ENCODE measurements around the gene SPTLC2. TPM values are rescaled to one million over a fixed set of nuclear protein-coding genes. Genes with fewer than 3 reads are reported as not detected.
"Not testable (repeated sequence)": the region's sequence is repeated elsewhere in the genome, so short reads cannot be mapped to it uniquely, and the experiment has no call there.

The SPTLC2 gene
- total RNA-seq, 2 donors from 2014 or later: 18.4 to 20.6 TPM

DNA sequence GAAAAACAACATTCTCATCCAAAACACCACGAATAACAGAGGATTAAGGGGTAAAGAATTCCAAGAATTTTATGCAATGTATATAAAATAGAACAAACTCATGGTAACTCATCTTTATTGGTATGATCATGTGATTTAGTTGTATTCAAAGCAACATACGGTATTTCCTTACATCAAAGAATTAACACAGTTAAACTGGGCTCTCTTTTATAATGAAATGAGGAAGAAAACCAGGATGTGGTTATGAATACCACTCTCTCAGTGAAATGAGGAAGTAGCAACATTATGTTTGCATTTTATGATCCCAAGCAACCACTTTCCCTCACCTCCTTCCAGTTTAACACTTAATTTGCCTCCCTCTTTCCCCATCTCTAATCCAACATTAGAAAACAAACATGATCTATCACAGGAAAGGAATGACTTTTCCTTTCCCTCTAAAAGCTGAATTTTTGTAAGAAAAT is 22.9 kb downstream of the SPTLC2 start:
- ATAC-seq (replicated peaks in 1 of 2): peak; percentile 50 to 67
- Mint-ChIP-seq H3K27ac (peak overlapping the region; percentile 66), H3K9me3 (no peaks in the 10 kb centered on the region), H3K4me3 (peak overlapping the region; percentile 61 to 78), H3K4me1 (ENCODE audit: low read depth) (peaks cover 60% of the 10 kb centered on the region), H3K36me3 (ENCODE audit: insufficient read depth in 2 of 2) (peaks cover 1 to 5% of the 10 kb centered on the region in 2 donors), H3K27me3 (ENCODE audit: low read depth) (no peaks in the 10 kb centered on the region)
- no peak for DNase-seq

DNA sequence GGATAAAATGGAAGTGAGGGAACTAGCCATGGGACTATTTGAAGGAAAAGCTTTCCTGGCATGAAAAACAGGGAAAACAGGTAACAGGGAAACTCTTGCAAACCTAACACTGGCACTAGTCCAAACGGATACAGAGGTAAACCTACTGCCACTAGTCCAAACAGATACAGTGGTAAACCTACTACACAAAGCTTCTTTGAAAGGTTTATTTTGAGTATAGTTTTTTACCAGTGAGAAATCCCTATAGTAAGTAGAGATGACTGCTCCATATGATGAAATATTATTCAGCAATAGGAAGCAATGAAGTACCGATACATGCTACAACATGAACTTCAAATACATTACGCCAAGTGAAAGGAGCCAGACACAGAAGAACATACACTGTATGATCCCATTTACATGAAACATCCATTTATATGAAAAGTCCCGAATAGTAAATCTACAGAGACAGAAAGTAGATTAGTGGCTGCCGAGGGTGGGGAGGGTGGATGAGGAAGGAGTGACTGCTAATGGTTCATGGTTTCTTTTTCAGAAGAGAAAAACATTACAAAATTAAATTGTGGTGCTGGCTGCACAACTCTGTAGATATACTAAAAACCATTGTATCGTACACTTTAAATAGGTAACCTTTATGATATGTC is 25.5 kb downstream of the SPTLC2 start:
- peak overlapping the region in 1 of 2 donors; percentile 54 for H3K4me3 Mint-ChIP-seq
- peak overlapping the region; percentile 70 for H3K27ac Mint-ChIP-seq
- H3K36me3 Mint-ChIP-seq (ENCODE audit: insufficient read depth in 2 of 2): peaks cover 1 to 5% of the 10 kb centered on the region in 2 donors
- ATAC-seq (replicated peaks in 1 of 2): peak in 1 of 2 donors; percentile 60
- no peak for DNase-seq
- no peaks in the 10 kb centered on the region for H3K27me3 Mint-ChIP-seq (ENCODE audit: low read depth)
- H3K4me1 Mint-ChIP-seq (ENCODE audit: low read depth): peaks cover 56% of the 10 kb centered on the region
- no peaks in the 10 kb centered on the region for H3K9me3 Mint-ChIP-seq

DNA sequence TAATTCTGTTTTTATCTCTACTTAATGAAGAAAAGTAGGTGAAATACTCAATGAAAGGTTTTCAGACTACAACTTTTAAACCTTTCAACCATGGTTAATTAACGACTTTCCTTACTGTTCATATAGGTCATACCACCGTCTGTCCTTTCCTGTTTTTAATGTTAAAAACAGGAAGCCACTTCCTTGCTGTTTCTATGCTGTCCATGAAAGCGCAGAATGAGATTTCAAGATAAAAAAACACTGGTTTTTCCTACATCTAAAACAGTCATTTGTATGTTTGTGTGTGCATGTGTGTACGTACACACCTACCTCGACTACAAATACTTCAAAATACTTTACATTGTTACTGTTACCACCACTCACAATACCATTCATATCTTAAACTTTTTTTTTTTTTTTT is 27.3 kb downstream of the SPTLC2 start:
- H3K4me1 Mint-ChIP-seq (ENCODE audit: low read depth): peaks cover 49% of the 10 kb centered on the region
- H3K27me3 Mint-ChIP-seq (ENCODE audit: low read depth): no peaks in the 10 kb centered on the region
- DNase-seq: no peak
- no peak overlapping the region for H3K4me3 Mint-ChIP-seq
- no peaks in the 10 kb centered on the region for H3K9me3 Mint-ChIP-seq
- H3K27ac Mint-ChIP-seq: no peak overlapping the region
- ATAC-seq (replicated peaks in 1 of 2): peak in 1 of 2 donors; percentile 30
- peaks cover 0 to 5% of the 10 kb centered on the region in 2 donors for H3K36me3 Mint-ChIP-seq (ENCODE audit: insufficient read depth in 2 of 2)

DNA sequence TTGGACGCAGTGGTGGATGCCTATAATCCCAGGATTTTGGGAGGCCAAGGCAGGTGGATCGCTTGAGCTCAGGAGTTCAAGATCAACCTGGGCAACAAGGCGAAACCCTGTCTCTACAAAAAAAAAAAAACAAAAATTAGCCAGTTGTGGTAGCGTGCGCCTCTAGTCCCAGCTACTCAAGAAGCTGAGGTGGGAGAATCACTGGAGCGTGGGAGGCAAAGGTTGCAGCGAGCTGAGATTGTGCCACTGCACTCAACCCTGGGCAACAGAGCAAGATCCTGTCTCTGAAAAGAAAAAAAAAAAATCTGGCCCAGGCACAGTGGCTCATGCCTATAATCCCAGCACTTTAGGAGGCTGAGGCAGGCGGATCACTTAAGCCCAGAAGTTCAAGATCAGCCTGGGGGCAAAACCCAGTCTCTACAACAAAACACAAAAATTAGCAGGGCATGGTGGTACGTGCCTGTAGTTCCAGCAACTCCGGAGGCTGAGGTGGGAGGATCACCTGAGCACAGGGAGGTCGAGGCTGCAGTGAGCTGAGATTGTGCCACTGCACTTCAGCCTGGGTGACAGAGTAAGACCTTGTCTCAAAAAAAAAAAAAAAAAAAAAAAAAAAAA is 27.9 kb downstream of the SPTLC2 start:
- not testable (repeated sequence) for DNase-seq; ATAC-seq (replicated peaks in 1 of 2); H3K4me3 Mint-ChIP-seq; H3K36me3 Mint-ChIP-seq (ENCODE audit: insufficient read depth in 2 of 2); H3K27me3 Mint-ChIP-seq (ENCODE audit: low read depth); H3K9me3 Mint-ChIP-seq
- Mint-ChIP-seq H3K4me1 (ENCODE audit: low read depth) (peaks cover 43% of the 10 kb centered on the region), H3K27ac (peak overlapping the region; percentile 50)

DNA sequence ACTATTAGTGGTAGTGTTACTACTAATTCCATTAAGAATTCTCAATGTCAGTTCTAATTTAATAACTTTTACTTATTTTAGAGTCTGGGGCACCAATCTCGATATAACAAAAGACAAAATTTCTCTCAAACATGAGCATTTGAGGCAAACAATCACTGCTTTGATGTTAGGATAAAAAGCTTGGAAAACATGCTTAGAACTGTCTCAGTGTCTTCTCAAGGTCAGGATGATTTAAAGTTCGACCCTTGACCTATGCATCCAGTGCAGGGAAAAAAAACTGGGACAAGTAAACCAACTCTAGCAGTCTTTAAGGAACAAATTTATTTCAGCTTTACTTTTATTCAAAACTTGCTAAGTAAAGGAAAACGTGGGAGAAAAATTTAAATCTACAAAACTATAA is 31.1 kb downstream of the SPTLC2 start:
- H3K9me3 Mint-ChIP-seq: no peaks in the 10 kb centered on the region
- no peaks in the 10 kb centered on the region for H3K27me3 Mint-ChIP-seq (ENCODE audit: low read depth)
- H3K4me3 Mint-ChIP-seq: no peak overlapping the region
- peaks cover 44% of the 10 kb centered on the region for H3K4me1 Mint-ChIP-seq (ENCODE audit: low read depth)
- H3K36me3 Mint-ChIP-seq (ENCODE audit: insufficient read depth in 2 of 2): no peaks in the 10 kb centered on the region
- ATAC-seq (replicated peaks in 1 of 2): no peak
- DNase-seq: no peak
- no peak overlapping the region for H3K27ac Mint-ChIP-seq

DNA sequence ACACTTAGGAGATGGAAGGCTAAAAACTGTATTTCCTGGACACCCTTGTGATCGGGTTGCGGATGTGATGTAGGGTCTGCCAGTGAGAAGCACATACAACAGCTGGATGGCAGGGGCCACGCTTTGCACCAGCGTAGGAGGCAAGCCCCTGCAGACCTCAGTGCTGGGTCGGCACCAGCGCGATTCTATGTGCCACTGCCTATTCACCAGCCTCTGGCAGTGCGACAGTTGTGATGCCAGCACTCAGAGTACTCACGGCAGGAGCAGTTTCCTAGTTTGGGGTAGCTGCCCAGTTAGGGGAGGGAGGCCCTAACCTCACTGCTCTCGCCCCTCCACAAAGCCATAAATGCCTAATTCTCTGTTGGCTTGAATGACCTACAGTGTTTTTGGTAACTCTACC is 31.6 kb downstream of the SPTLC2 start:
- Mint-ChIP-seq H3K27me3 (ENCODE audit: low read depth) (no peaks in the 10 kb centered on the region), H3K4me3 (no peak overlapping the region), H3K4me1 (ENCODE audit: low read depth) (peaks cover 42% of the 10 kb centered on the region), H3K36me3 (ENCODE audit: insufficient read depth in 2 of 2) (no peaks in the 10 kb centered on the region), H3K27ac (no peak overlapping the region), H3K9me3 (no peaks in the 10 kb centered on the region)
- ATAC-seq (replicated peaks in 1 of 2): no peak
- DNase-seq: no peak

DNA sequence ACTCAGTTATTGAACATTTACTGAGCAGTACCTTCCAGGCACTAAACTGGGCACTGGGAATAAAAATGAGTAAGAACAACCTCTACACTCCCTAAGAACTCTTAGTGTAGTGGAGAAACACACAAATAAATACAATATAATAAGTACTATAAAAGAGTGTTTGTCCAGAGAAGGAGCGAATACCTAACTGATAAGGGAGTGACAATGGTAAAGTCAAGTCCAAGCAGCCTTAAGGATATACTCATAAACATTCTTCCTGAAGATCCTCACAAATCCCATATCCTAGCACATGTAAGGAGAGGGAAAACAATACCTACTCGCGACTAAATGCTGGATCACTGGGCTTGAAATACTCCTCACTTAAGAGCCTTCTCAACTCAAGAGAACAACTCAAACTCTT is 32.8 kb downstream of the SPTLC2 start:
- no peak for DNase-seq
- ATAC-seq (replicated peaks in 1 of 2): no peak
- no peak overlapping the region for H3K4me3 Mint-ChIP-seq
- no peaks in the 10 kb centered on the region for H3K9me3 Mint-ChIP-seq
- H3K27me3 Mint-ChIP-seq (ENCODE audit: low read depth): no peaks in the 10 kb centered on the region
- no peak overlapping the region for H3K27ac Mint-ChIP-seq
- H3K4me1 Mint-ChIP-seq (ENCODE audit: low read depth): peaks cover 35% of the 10 kb centered on the region
- H3K36me3 Mint-ChIP-seq (ENCODE audit: insufficient read depth in 2 of 2): no peaks in the 10 kb centered on the region

DNA sequence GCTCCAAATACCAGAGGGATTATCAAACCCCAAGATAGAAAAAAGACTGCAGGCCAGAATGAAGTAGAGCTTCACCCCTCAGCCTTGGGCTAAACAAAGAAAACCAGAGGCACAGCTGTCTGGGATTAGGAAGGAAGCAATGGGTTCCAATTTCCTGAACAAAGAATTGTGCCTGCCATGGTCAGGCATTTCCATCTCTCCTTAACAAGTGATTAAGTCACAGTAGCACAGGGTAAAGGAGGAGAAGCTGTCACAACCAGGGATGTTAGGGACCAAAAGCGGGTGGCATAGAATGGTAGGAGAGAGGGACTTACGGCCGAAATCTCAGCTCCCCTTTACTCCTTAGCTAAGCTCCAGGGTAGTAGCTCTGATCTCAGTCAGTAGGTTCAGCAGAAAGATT is 33.9 kb downstream of the SPTLC2 start:
- no peaks in the 10 kb centered on the region for H3K9me3 Mint-ChIP-seq
- H3K36me3 Mint-ChIP-seq (ENCODE audit: insufficient read depth in 2 of 2): no peaks in the 10 kb centered on the region
- H3K27ac Mint-ChIP-seq: no peak overlapping the region
- no peak for ATAC-seq (replicated peaks in 1 of 2)
- H3K4me3 Mint-ChIP-seq: no peak overlapping the region
- H3K27me3 Mint-ChIP-seq (ENCODE audit: low read depth): no peaks in the 10 kb centered on the region
- peaks cover 29% of the 10 kb centered on the region for H3K4me1 Mint-ChIP-seq (ENCODE audit: low read depth)
- no peak for DNase-seq

DNA sequence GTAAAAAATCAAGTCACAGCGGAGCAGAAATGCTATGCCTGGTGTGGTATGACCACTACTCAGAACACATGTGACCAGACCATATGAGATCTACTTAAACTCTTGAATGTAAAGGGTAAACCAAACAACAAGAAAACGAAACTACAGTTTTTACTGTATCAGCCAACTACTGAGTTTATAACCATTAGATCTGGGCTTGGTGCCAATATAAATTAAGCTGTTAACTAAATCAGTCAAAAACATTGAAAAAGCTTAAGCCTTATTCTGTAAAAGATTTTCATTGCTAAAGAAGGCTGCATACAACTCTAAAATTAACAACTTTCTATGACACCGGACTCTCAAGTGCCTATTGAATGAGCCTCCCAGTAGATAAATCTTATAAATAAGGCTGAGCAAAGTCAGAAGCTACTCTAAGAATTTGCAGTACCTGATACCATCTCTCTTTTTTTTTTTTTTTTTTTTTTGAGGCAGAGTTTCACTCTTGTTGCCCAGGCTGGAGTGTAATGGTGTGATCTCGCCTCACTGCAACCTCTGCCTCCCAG is 35.4 kb downstream of the SPTLC2 start:
- peak; percentile 12 to 16 for DNase-seq
- Mint-ChIP-seq H3K4me1 (ENCODE audit: low read depth) (peaks cover 29% of the 10 kb centered on the region), H3K36me3 (ENCODE audit: insufficient read depth in 2 of 2) (no peaks in the 10 kb centered on the region), H3K9me3 (no peaks in the 10 kb centered on the region), H3K27me3 (ENCODE audit: low read depth) (no peaks in the 10 kb centered on the region), H3K4me3 (peak overlapping the region; percentile 55 to 69), H3K27ac (peak overlapping the region; percentile 82)
- ATAC-seq (replicated peaks in 1 of 2): peak; percentile 95 to 97

DNA sequence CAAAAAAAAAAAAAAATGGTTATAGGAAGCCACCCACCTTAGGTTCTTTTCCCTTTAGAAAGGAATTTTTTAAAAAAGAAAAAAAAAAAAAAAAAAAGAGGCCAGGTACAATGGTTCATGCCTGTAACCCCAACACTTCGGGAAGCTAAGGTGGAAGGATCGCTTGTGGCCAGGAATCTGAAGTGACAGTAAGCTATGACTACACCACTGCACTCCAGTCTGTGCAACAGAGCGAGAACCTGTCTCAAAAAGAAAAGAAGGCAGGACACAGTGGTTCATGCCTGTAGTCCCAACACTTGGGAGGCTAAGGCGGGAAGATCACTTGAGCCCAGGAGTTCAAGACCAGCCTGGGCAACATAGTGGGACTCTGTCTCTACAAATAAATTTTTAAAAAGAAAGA is 36.0 kb downstream of the SPTLC2 start:
- peak; percentile 10 to 22 for ATAC-seq (replicated peaks in 1 of 2)
- Mint-ChIP-seq H3K36me3 (ENCODE audit: insufficient read depth in 2 of 2) (no peaks in the 10 kb centered on the region), H3K27ac (no peak overlapping the region), H3K9me3 (no peaks in the 10 kb centered on the region), H3K4me3 (peak overlapping the region in 1 of 2 donors; percentile 69), H3K4me1 (ENCODE audit: low read depth) (peaks cover 29% of the 10 kb centered on the region), H3K27me3 (ENCODE audit: low read depth) (no peaks in the 10 kb centered on the region)
- no peak for DNase-seq

DNA sequence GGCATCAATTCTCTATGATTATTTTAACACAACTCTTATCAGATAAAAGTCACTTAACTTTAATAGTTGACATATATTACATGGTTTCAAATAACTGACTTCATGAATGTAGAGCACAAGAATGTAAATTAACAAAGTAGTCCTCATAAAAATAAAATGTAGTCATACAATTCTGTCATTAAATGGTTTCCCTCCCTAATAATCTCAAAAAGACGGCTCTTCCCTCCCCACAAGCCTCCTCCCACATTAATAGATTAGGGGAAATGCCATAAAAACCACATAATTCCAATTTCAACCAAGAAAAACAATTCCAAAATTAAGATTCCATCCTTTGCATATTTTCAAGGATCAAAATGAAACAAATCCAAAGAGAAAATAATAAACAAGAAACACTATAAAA is 36.7 kb downstream of the SPTLC2 start:
- Mint-ChIP-seq H3K27ac (no peak overlapping the region), H3K4me1 (ENCODE audit: low read depth) (peaks cover 29% of the 10 kb centered on the region), H3K4me3 (no peak overlapping the region), H3K9me3 (no peaks in the 10 kb centered on the region), H3K27me3 (ENCODE audit: low read depth) (no peaks in the 10 kb centered on the region), H3K36me3 (ENCODE audit: insufficient read depth in 2 of 2) (no peaks in the 10 kb centered on the region)
- no peak for DNase-seq
- ATAC-seq (replicated peaks in 1 of 2): no peak

DNA sequence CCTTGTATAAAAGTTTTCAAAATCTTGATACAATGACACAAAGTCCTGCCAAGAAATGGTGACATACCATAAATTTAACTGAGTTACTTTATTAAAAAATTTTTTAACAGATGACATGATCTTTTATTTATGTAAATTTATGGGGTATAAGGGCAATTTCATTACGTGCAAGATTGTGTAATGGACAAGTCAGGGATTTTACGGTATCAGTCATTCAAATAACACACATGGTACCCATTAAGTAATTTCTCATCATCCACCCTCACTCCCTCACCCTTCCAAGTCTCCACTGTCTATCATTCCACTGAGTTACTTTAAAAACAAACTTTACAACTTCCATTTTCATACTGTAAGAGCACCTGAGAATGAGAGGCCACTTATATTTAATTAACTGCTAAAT is 37.4 kb downstream of the SPTLC2 start:
- H3K27me3 Mint-ChIP-seq (ENCODE audit: low read depth): no peaks in the 10 kb centered on the region
- no peaks in the 10 kb centered on the region for H3K9me3 Mint-ChIP-seq
- peaks cover 29% of the 10 kb centered on the region for H3K4me1 Mint-ChIP-seq (ENCODE audit: low read depth)
- H3K27ac Mint-ChIP-seq: no peak overlapping the region
- H3K36me3 Mint-ChIP-seq (ENCODE audit: insufficient read depth in 2 of 2): peaks cover 0 to 2% of the 10 kb centered on the region in 2 donors
- DNase-seq (no peak), ATAC-seq (replicated peaks in 1 of 2) (no peak)
- no peak overlapping the region for H3K4me3 Mint-ChIP-seq

DNA sequence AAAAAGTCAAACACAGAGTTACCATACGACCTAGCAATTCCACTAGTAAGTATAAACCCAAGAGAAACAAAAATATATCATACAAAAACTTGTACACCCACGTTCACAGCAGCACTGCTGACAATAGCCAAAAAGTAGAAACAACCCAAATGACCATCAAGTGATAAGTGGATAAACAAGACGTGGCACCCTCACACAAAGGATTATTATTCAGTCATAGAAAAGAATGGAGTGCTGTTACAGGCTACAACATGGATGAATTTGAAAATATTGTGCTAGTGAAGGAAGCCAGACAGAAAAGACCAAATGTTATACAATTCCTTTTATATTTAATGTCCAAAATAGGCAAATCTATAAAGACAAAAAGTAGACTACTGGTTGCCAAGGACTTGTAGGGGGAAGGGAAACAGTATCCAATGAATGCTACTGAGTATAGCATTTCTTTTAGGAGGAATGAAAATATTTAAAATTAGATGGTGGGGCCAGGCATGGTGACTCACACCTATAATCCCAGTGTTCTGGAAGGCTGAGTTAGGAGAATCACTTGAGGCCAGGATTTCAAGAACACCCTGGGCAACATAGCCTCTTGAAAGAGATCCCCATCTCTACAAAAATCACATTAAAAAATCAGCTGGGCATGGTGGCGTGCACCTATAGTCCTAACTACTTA is 41.9 kb downstream of the SPTLC2 start:
- Mint-ChIP-seq H3K4me1 (ENCODE audit: low read depth) (peaks cover 11% of the 10 kb centered on the region), H3K4me3 (no peak overlapping the region), H3K27me3 (ENCODE audit: low read depth) (no peaks in the 10 kb centered on the region), H3K9me3 (no peaks in the 10 kb centered on the region), H3K27ac (no peak overlapping the region), H3K36me3 (ENCODE audit: insufficient read depth in 2 of 2) (peaks cover 2 to 10% of the 10 kb centered on the region in 2 donors)
- DNase-seq (no peak), ATAC-seq (replicated peaks in 1 of 2) (no peak)

All from activated T-cell treated with anti-CD3 and anti-CD28 coated beads, Interleukin-2, amount 50 U/mL, for 72 hours (primary cell).